ENCODE results near the gene RBM20. TPM values are rescaled to one million over a fixed set of nuclear protein-coding genes. Genes with fewer than 3 reads are reported as not detected.

The RBM20 gene
- total RNA-seq, 3 donors from 2014 or later: 0.48 to 3.1 (median 1.6) TPM

DNA sequence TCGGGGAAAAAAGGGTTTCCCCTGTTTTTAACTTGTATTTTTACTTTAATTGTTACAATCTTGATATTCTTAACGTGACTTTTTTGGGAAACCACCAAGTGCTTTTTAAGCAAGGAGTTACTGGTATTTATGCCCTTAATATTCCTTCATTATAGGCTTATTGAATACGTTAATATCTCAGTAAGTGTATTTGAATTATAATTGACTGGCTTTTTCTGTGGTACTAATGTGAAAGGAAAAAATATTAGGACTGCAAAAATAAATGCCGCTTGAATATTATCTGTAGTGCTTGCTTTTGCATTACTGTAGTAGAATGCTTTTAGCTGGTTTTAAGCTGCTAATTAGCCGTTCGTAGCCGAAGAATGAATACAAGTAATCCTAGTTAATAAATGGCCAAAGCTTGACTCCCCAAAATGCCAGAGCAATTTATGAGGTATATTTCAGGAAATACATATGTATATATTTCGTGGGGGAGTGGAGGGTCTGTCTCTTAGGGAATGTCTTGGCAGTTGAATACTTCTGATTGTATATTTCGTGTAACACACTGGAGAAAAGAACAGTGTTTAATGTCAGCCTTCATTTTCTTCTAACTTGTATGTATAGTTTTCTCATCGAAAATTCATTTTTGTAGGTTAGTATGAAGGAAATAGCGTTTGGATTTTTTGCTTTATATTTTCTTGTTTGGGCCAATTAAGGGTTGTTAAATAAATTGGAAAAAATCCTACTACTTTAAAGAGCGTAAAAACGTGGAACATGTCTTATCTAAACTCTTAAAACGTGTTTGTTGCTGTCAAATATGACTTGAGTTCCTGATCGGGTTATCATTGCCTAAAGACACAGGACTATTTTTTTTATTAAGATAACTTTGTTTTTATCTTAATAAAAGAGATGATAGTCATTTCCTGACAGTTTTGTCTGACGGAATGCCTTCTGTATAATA lies 229.1 kb downstream of the RBM20 start:
- Histone ChIP-seq H3K36me3 (no peaks in the 10 kb centered on the region), H3K4me1 (no peaks in the 10 kb centered on the region), H3K9me3 (no peaks in the 10 kb centered on the region), H3K27me3 (no peaks in the 10 kb centered on the region), H3K4me3 (peak overlapping the region; percentile 94 to 99 (median 98)), H3K27ac (peak overlapping the region; percentile 100)
- TF ChIP-seq POLR2AphosphoS5 (IDR thresholded peaks at IDR 0.05): no peak
- TF ChIP-seq, protein P1, sequence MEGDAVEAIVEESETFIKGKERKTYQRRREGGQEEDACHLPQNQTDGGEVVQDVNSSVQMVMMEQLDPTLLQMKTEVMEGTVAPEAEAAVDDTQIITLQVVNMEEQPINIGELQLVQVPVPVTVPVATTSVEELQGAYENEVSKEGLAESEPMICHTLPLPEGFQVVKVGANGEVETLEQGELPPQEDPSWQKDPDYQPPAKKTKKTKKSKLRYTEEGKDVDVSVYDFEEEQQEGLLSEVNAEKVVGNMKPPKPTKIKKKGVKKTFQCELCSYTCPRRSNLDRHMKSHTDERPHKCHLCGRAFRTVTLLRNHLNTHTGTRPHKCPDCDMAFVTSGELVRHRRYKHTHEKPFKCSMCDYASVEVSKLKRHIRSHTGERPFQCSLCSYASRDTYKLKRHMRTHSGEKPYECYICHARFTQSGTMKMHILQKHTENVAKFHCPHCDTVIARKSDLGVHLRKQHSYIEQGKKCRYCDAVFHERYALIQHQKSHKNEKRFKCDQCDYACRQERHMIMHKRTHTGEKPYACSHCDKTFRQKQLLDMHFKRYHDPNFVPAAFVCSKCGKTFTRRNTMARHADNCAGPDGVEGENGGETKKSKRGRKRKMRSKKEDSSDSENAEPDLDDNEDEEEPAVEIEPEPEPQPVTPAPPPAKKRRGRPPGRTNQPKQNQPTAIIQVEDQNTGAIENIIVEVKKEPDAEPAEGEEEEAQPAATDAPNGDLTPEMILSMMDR (IDR thresholded peaks at IDR 0.05): no peak
- no peak for TF ChIP-seq POLR2A (IDR thresholded peaks at IDR 0.05)
- DNase-seq (ENCODE audit: low spot score in 2 of 2): no peak
- intact Hi-C loops (cut with DNase I; ENCODE audit: low total_unique reads): loop anchor here (2.0 to 10.0 kb wide), 4 partner anchors 22 to 128 kb away; no protein-coding TSS in a partner anchor

DNA sequence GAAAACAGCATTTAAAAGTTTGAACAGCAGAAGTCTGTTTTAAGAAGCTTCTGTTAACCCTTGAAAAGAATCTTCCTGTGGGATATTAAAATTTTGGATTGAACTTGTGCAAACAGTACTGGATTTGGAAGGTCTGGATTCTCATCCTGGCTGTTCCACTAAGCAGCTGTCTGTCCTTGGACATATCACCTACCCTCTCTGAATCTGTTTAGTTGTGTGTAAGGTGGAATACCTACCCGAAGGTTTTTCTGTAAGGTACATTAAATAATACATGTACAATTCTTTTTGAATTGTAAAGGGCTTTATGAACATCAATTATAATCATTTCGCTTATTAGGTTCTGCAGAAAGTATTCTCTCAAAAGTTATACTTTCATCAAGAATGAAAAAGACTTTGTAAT lies 229.8 kb downstream of the RBM20 start:
- intact Hi-C loops (cut with DNase I; ENCODE audit: low total_unique reads): loop anchor here (2.0 to 10.0 kb wide), 4 partner anchors 21 to 129 kb away; no protein-coding TSS in a partner anchor

DNA sequence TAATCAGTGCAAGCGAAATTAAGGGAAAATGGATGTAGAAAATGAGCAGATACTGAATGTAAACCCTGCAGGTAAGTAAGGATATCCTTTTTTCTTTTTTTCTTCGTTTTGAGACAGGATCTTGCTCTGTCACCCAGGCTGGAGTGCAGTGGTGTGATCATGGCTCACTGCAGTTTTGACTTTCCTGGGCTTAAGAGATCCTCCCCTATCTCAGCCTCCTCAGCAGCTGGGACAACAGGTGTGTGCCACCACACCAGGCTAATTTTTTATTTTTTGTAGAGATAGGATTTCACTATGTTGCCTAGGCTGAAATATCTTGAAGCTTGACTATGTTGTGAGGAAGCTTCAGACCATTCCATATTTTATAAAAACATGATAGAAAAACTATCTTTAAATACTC lies 231.9 kb downstream of the RBM20 start:
- no peak for DNase-seq (ENCODE audit: low spot score in 2 of 2)
- Histone ChIP-seq H3K9me3 (no peaks in the 10 kb centered on the region), H3K36me3 (no peaks in the 10 kb centered on the region), H3K4me1 (no peaks in the 10 kb centered on the region), H3K27me3 (no peaks in the 10 kb centered on the region), H3K27ac (peak overlapping the region in 1 of 2 donors; percentile 38), H3K4me3 (peak overlapping the region in 2 of 3 donors; percentile 21 to 98)
- TF ChIP-seq, protein P1 (IDR thresholded peaks at IDR 0.05): no peak
- TF ChIP-seq POLR2A (IDR thresholded peaks at IDR 0.05) (no peak), POLR2AphosphoS5 (IDR thresholded peaks at IDR 0.05) (no peak)
- intact Hi-C loops (cut with DNase I; ENCODE audit: low total_unique reads): loop anchor here (10.0 kb wide), 1 partner anchor 131 kb away; no protein-coding TSS in a partner anchor

More for the DNA sequence above, 229.8 kb downstream of the RBM20 start:
- H3K27me3 ChIP-seq: no peaks in the 10 kb centered on the region
- DNase-seq (ENCODE audit: low spot score in 2 of 2): no peak
- H3K9me3 ChIP-seq: no peaks in the 10 kb centered on the region
- H3K36me3 ChIP-seq: no peaks in the 10 kb centered on the region
- H3K4me3 ChIP-seq: peak overlapping the region; percentile 94 to 99 (median 98)
- H3K27ac ChIP-seq: peak overlapping the region; percentile 34 to 100
- H3K4me1 ChIP-seq: no peaks in the 10 kb centered on the region
- no peak for TF ChIP-seq POLR2A (IDR thresholded peaks at IDR 0.05)
- TF ChIP-seq POLR2AphosphoS5 (IDR thresholded peaks at IDR 0.05): no peak
- TF ChIP-seq, protein P1 (IDR thresholded peaks at IDR 0.05): no peak

DNA sequence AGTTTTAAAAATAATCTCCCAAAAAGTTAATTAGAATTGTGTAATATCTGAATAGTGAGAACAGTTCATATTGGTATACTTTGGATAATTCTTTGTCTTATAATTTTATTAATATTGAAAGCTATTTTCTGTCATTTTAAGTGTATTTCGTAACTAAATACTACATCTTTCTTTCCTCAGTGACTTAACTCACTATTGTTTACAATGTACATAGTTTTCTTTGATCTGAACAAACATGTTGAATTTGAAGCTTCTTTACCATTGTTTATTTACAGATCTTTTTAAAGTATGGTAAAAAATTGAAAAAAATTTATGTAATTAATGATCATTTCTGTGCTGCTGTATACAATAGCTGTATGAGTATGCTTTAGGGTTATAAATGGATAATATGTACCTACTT lies 232.7 kb downstream of the RBM20 start:
- Histone ChIP-seq H3K27ac (peak overlapping the region in 1 of 2 donors; percentile 38), H3K4me3 (peak overlapping the region in 1 of 3 donors; percentile 3), H3K27me3 (no peaks in the 10 kb centered on the region), H3K9me3 (no peaks in the 10 kb centered on the region), H3K36me3 (no peaks in the 10 kb centered on the region), H3K4me1 (no peaks in the 10 kb centered on the region)
- no peak for DNase-seq (ENCODE audit: low spot score in 2 of 2)
- TF ChIP-seq POLR2AphosphoS5 (IDR thresholded peaks at IDR 0.05): no peak
- TF ChIP-seq, protein P1 (IDR thresholded peaks at IDR 0.05): no peak
- intact Hi-C loops (cut with DNase I; ENCODE audit: low total_unique reads): loop anchor here (10.0 kb wide), 1 partner anchor 132 kb away; no protein-coding TSS in a partner anchor

DNA sequence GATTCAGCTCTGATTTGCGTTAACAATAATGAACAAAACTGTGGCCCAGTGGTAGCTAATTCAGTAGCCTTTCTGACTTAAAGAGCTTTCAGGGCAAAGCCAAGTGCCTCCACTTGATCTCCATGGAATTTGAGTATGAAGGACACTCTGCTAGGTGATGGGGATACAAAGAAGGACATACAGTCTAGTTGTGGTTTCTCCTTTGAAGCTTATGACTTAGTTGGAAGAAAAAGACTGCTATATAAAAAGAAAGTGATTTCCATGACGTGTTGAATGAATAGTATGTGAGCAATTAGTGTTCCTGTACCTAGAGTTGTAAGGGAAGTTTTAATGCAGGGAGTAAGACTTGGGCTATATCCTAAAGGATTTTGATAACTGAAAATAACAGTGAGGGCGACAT lies 235.9 kb downstream of the RBM20 start:
- intact Hi-C loops (cut with DNase I; ENCODE audit: low total_unique reads): no loop called here
- DNase-seq (ENCODE audit: low spot score in 2 of 2): no peak
- Histone ChIP-seq H3K4me3 (no peak overlapping the region), H3K9me3 (no peaks in the 10 kb centered on the region), H3K4me1 (no peaks in the 10 kb centered on the region), H3K36me3 (no peaks in the 10 kb centered on the region), H3K27me3 (no peaks in the 10 kb centered on the region), H3K27ac (peak overlapping the region in 1 of 2 donors; percentile 62)
- TF ChIP-seq POLR2AphosphoS5 (IDR thresholded peaks at IDR 0.05) (no peak), POLR2A (IDR thresholded peaks at IDR 0.05) (no peak)
- TF ChIP-seq, protein P1 (IDR thresholded peaks at IDR 0.05): no peak

Measured in breast epithelium (tissue), 4 donors.